ENCODE data around the gene TNFSF10.

DNA sequence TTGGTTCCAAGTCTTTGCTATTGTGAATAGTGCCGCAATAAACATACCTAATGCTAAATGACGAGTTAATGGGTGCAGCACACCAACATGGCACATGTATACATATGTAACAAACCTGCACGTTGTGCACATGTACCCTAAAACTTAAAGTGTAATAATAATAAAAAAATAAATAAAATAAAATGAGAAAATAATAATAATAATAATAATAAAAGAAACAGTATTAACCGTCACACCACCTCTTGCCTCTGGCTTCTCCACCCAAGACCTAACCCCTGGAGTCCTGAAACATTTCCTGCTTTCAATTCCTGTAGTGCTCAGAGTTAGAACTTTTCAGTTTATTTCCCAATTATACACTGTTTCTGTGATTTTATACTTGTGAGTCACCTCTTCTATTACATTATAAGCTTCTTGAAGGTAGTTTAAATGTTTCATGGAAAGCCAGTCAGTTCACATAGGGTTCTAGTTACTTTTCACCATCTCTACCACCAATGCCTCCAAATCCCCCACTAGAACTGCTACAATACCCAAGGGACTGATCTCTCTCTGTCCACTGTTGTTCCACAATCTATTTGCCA, 56.6 kb downstream of the TNFSF10 start:
- TF ChIP-seq MXI1 (IDR thresholded peaks at IDR 0.05; ENCODE audit: low read depth, low read length) (no peak), POLR2AphosphoS5 (IDR thresholded peaks at IDR 0.05; ENCODE audit: low read length) (no peak), ZNF24 (IDR thresholded peaks at IDR 0.05) (no peak), CHD2 (IDR thresholded peaks at IDR 0.05; ENCODE audit: borderline replicate concordance, low read depth, low read length) (no peak), DPF2 (IDR thresholded peaks at IDR 0.05) (no peak), BACH1 (IDR thresholded peaks at IDR 0.05; ENCODE audit: borderline replicate concordance) (no peak), STAT3 (IDR thresholded peaks at IDR 0.05; ENCODE audit: low read depth, low read length) (no peak)
- TF ChIP-seq, protein P1, sequence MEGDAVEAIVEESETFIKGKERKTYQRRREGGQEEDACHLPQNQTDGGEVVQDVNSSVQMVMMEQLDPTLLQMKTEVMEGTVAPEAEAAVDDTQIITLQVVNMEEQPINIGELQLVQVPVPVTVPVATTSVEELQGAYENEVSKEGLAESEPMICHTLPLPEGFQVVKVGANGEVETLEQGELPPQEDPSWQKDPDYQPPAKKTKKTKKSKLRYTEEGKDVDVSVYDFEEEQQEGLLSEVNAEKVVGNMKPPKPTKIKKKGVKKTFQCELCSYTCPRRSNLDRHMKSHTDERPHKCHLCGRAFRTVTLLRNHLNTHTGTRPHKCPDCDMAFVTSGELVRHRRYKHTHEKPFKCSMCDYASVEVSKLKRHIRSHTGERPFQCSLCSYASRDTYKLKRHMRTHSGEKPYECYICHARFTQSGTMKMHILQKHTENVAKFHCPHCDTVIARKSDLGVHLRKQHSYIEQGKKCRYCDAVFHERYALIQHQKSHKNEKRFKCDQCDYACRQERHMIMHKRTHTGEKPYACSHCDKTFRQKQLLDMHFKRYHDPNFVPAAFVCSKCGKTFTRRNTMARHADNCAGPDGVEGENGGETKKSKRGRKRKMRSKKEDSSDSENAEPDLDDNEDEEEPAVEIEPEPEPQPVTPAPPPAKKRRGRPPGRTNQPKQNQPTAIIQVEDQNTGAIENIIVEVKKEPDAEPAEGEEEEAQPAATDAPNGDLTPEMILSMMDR (IDR thresholded peaks at IDR 0.05 in 2 of 3, conservative IDR thresholded peaks at IDR 0.05 in 1 of 3; ENCODE audit: control insufficient read depth in 2 of 3, extremely low read depth in 1 of 3, insufficient read depth in 1 of 3, low read depth in 3 of 3, low read length in 3 of 3), result no peak
- TF ChIP-seq, protein P2, sequence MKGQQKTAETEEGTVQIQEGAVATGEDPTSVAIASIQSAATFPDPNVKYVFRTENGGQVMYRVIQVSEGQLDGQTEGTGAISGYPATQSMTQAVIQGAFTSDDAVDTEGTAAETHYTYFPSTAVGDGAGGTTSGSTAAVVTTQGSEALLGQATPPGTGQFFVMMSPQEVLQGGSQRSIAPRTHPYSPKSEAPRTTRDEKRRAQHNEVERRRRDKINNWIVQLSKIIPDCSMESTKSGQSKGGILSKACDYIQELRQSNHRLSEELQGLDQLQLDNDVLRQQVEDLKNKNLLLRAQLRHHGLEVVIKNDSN (IDR thresholded peaks at IDR 0.05; ENCODE audit: borderline replicate concordance, extremely low read length, insufficient read depth, low read depth, low read length), result no peak
- TF ChIP-seq, protein P3, sequence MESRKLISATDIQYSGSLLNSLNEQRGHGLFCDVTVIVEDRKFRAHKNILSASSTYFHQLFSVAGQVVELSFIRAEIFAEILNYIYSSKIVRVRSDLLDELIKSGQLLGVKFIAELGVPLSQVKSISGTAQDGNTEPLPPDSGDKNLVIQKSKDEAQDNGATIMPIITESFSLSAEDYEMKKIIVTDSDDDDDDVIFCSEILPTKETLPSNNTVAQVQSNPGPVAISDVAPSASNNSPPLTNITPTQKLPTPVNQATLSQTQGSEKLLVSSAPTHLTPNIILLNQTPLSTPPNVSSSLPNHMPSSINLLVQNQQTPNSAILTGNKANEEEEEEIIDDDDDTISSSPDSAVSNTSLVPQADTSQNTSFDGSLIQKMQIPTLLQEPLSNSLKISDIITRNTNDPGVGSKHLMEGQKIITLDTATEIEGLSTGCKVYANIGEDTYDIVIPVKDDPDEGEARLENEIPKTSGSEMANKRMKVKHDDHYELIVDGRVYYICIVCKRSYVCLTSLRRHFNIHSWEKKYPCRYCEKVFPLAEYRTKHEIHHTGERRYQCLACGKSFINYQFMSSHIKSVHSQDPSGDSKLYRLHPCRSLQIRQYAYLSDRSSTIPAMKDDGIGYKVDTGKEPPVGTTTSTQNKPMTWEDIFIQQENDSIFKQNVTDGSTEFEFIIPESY (IDR thresholded peaks at IDR 0.05), result no peak

All from GM12878 (cell line).